ENCODE results near the gene IL24.

IL24 gene

GRCh38 chr1:206909161-206909882 lies 12.1 kb downstream of the IL24 start:
- Histone ChIP-seq H3K9me3 (ENCODE audit: insufficient read depth, low read length) (no peaks in the 10 kb centered on the region), H3K9ac (ENCODE audit: low read length) (peak overlapping the region; percentile 46), H3K36me3 (replicated peaks; ENCODE audit: low read depth, low read length) (no peaks in the 10 kb centered on the region), H3K79me2 (ENCODE audit: low read length) (no peaks in the 10 kb centered on the region), H3K4me3 (ENCODE audit: low read length) (peak overlapping the region; percentile 77), H3K27me3 (ENCODE audit: low read depth, low read length) (peaks cover 22% of the 10 kb centered on the region), H3K27ac (ENCODE audit: low read length) (no peak overlapping the region), H3K4me1 (ENCODE audit: low read length) (peaks cover 41% of the 10 kb centered on the region), H4K20me1 (ENCODE audit: insufficient read depth, low read length) (no peaks in the 10 kb centered on the region), H3K4me2 (ENCODE audit: low read length) (peak overlapping the region; percentile 84), H2AFZ (ENCODE audit: low read depth, low read length) (peak overlapping the region; percentile 55)
- peak; percentile 23 for TF ChIP-seq CTCF (IDR thresholded peaks at IDR 0.05; ENCODE audit: low read depth, low read length)
- TF ChIP-seq EZH2phosphoT487 (IDR thresholded peaks at IDR 0.05; ENCODE audit: low read depth), result no peak

DNA sequence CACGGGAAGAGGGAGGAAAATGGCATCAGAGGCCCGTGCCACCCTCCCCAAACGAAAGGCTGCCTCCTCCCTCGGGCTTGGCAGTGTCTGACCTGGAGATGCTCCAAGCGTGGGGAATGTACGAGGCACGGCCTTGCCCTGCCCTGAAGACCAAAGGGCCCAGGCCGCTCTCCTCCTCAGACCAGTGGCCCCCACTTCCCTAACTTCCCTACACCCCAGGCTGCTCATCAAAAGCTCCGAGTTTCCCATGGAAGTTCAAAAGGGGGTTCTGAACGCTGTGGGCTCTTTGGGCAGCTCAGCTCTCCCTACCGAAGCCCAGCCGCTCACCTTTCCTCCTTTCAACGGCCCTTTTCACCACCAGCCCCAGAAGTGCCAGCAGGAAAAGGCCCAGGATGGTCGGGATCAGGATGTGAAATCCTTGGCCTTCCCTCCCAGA lies 12.7 kb downstream of the IL24 start:
- peak overlapping the region; percentile 55 for H2AFZ ChIP-seq (ENCODE audit: low read depth, low read length)
- H3K9me3 ChIP-seq (ENCODE audit: insufficient read depth, low read length), result no peaks in the 10 kb centered on the region
- H3K9ac ChIP-seq (ENCODE audit: low read length), result peak overlapping the region; percentile 46
- no peak overlapping the region for H3K27ac ChIP-seq (ENCODE audit: low read length)
- peaks cover 37% of the 10 kb centered on the region for H3K4me1 ChIP-seq (ENCODE audit: low read length)
- no peaks in the 10 kb centered on the region for H4K20me1 ChIP-seq (ENCODE audit: insufficient read depth, low read length)
- TF ChIP-seq CTCF (IDR thresholded peaks at IDR 0.05; ENCODE audit: low read depth, low read length) (no peak), EZH2phosphoT487 (IDR thresholded peaks at IDR 0.05; ENCODE audit: low read depth) (no peak)
- no peaks in the 10 kb centered on the region for H3K36me3 ChIP-seq (replicated peaks; ENCODE audit: low read depth, low read length)
- H3K4me2 ChIP-seq (ENCODE audit: low read length), result peak overlapping the region; percentile 84
- H3K79me2 ChIP-seq (ENCODE audit: low read length), result no peaks in the 10 kb centered on the region
- peak overlapping the region; percentile 77 for H3K4me3 ChIP-seq (ENCODE audit: low read length)
- H3K27me3 ChIP-seq (ENCODE audit: low read depth, low read length), result peaks cover 22% of the 10 kb centered on the region

DNA sequence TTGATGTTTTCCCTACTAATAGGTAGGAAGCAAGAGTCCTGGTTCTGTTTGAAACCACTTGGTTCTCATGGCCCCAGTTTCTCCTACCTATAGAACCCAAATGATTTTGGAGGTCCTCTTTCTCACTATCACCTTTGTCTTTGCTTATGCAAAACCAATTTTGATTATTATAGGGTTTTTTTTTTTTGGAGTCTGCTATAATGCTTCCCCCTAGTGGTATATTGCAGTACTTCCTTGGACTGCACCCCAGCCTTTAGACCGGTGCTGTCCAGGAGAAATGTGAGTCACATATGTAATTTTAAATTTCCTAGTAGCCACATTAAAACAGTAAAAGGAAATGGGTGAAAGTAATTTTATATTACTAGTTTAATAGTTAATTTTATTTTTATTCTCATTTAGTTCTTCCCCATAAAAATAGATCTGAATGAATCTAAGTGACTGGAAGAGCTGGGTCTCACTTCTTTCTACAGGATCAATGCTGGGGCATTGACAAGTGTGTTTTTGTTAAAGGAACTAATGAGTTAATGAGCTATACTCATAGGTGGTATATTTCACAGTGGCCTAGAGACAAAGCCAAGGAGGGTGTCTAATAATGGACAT lies 13.9 kb downstream of the IL24 start:
- peaks cover 22% of the 10 kb centered on the region for H3K27me3 ChIP-seq (ENCODE audit: low read depth, low read length)
- H3K9me3 ChIP-seq (ENCODE audit: insufficient read depth, low read length), result no peaks in the 10 kb centered on the region
- no peak overlapping the region for H3K4me3 ChIP-seq (ENCODE audit: low read length)
- H3K9ac ChIP-seq (ENCODE audit: low read length), result no peak overlapping the region
- TF ChIP-seq EZH2phosphoT487 (IDR thresholded peaks at IDR 0.05; ENCODE audit: low read depth) (no peak), CTCF (IDR thresholded peaks at IDR 0.05; ENCODE audit: low read depth, low read length) (peak; percentile 91)
- peaks cover 25% of the 10 kb centered on the region for H3K4me1 ChIP-seq (ENCODE audit: low read length)
- no peak overlapping the region for H2AFZ ChIP-seq (ENCODE audit: low read depth, low read length)
- no peak overlapping the region for H3K4me2 ChIP-seq (ENCODE audit: low read length)
- no peaks in the 10 kb centered on the region for H3K36me3 ChIP-seq (replicated peaks; ENCODE audit: low read depth, low read length)
- H3K27ac ChIP-seq (ENCODE audit: low read length), result no peak overlapping the region
- H4K20me1 ChIP-seq (ENCODE audit: insufficient read depth, low read length), result no peaks in the 10 kb centered on the region
- no peaks in the 10 kb centered on the region for H3K79me2 ChIP-seq (ENCODE audit: low read length)

- no peak overlapping the region for H3K9ac ChIP-seq (ENCODE audit: low read length)
- no peaks in the 10 kb centered on the region for H3K79me2 ChIP-seq (ENCODE audit: low read length)
- H3K27ac ChIP-seq (ENCODE audit: low read length), result no peak overlapping the region
- H3K4me2 ChIP-seq (ENCODE audit: low read length), result peak overlapping the region; percentile 15
- H3K4me3 ChIP-seq (ENCODE audit: low read length), result no peak overlapping the region
- TF ChIP-seq EZH2phosphoT487 (IDR thresholded peaks at IDR 0.05; ENCODE audit: low read depth), result no peak
- TF ChIP-seq CTCF (IDR thresholded peaks at IDR 0.05; ENCODE audit: low read depth, low read length), result peak; percentile 95
- peaks cover 19% of the 10 kb centered on the region for H3K4me1 ChIP-seq (ENCODE audit: low read length)
- no peaks in the 10 kb centered on the region for H3K36me3 ChIP-seq (replicated peaks; ENCODE audit: low read depth, low read length)
- no peak overlapping the region; the same call in 1 of the 2 replicates for H2AFZ ChIP-seq (ENCODE audit: low read depth, low read length)
- H4K20me1 ChIP-seq (ENCODE audit: insufficient read depth, low read length), result no peaks in the 10 kb centered on the region
- H3K27me3 ChIP-seq (ENCODE audit: low read depth, low read length), result peaks cover 22% of the 10 kb centered on the region
- no peaks in the 10 kb centered on the region for H3K9me3 ChIP-seq (ENCODE audit: insufficient read depth, low read length)
Measured at GRCh38 chr1:206912445-206913095, 15.3 kb downstream of the IL24 start.
